Esophagus squamous epithelium (tissue), 5 donors: Measurements from ENCODE around the gene BCL2L1. TPM values are rescaled to one million over a fixed set of nuclear protein-coding genes. Genes with fewer than 3 reads are reported as not detected.
"Not testable (repeated sequence)": the region's sequence is repeated elsewhere in the genome, so short reads cannot be mapped to it uniquely, and the experiment has no call there.

ENCODE experiments used
- DNase-seq: peaks from one replicate; lab custom pipeline; 2025; lab: John Stamatoyannopoulos, UW
- H3K27ac ChIP-seq, 4 donors: fragments of 200-600 bp; sonication (generic); one replicate each; pipeline ENCODE4 v1.5.1; 2016 to 2019; ENCODE audit warnings: mild to moderate bottlenecking in 1 of 4
- H3K27me3 ChIP-seq, 4 donors: fragments of 200-600 bp; sonication (generic); 1 replicate in 3 of 4; 2 replicates in 1 of 4; pipeline versions ENCODE4 v1.5.1 to v1.6.0; 2017 to 2021; ENCODE audit warnings: antibody characterized with exemption in 1 of 4
- H3K36me3 ChIP-seq, 3 donors: fragments of 200-600 bp; sonication (generic); one replicate each; pipeline ENCODE4 v1.5.1; 2016 to 2019
- H3K4me1 ChIP-seq, 3 donors: fragments of 200-600 bp; sonication (generic); one replicate each; pipeline ENCODE4 v1.5.1; 2017 to 2019
- H3K4me3 ChIP-seq, 4 donors: fragments of 200-600 bp; sonication (generic); 1 replicate in 3 of 4; 2 replicates in 1 of 4; pipeline ENCODE4 v1.5.1; 2016 to 2019; ENCODE audit warnings: mild to moderate bottlenecking in 2 of 4, moderate library complexity in 1 of 4
- H3K9me3 ChIP-seq, 3 donors: fragments of 200-600 bp; sonication (generic); one replicate each; pipeline ENCODE4 v1.5.1; 2016 to 2019
- CTCF ChIP-seq, 6 experiments: fragments of 450-650 bp in 4 of 6; fragments of 200-600 bp in 2 of 6; sonication (generic) in 2 of 6; IDR thresholded peaks; one replicate each; pipeline ENCODE4 v1.5.1; 2016 to 2019; ENCODE audit warnings: antibody characterized with exemption in 6 of 6, mild to moderate bottlenecking in 4 of 6, moderate library complexity in 4 of 6
- POLR2A ChIP-seq, 4 donors: fragments of 450-650 bp; IDR thresholded peaks; one replicate each; pipeline ENCODE4 v1.6.1; 2017; ENCODE audit warnings: antibody characterized with exemption in 4 of 4, mild to moderate bottlenecking in 4 of 4, moderate library complexity in 3 of 4
- WGBS, 2 donors: methylation state at CpG; one replicate each; pipeline ENCODE4 v1.1.5; 2018; 5-methylcytosine and 5-hydroxymethylcytosine counted together
- intact Hi-C: fragments of 100-400 bp; cut with DNase I; formaldehyde crosslinking; loops from one replicate; pipeline ENCODE4 v1.15.0; 2022
- total RNA-seq, 4 donors: library from RNA; depleted of rRNA; stranded (reverse); fragments of >200 nt; gene quantifications; one replicate each; pipeline ENCODE4 v1.1.0, GENCODE V29; 2016
- donor health status: DM: yes; HTN: yes; CAD: no.

Gene BCL2L1
- total RNA-seq, 4 donors from 2014 or later = 65.4 to 105 (median 90.1) TPM

GRCh38 chr20:31630187-31630790 is 92.4 kb downstream of the BCL2L1 start:
- Histone ChIP-seq H3K4me3 (no peak overlapping the region), H3K36me3 (no peaks in the 10 kb centered on the region), H3K27ac (no peak overlapping the region), H3K9me3 (no peaks in the 10 kb centered on the region), H3K4me1 (no peaks in the 10 kb centered on the region), H3K27me3 (no peaks in the 10 kb centered on the region)
- DNase-seq = no peak
- 20 to 23% methylated on average over 2 of the region's 2 CpGs for whole genome bisulfite sequencing, 2 donors
- TF ChIP-seq POLR2A (IDR thresholded peaks at IDR 0.05) (no peak), CTCF (IDR thresholded peaks at IDR 0.05) (no peak)
- intact Hi-C loops = no loop called here

DNA sequence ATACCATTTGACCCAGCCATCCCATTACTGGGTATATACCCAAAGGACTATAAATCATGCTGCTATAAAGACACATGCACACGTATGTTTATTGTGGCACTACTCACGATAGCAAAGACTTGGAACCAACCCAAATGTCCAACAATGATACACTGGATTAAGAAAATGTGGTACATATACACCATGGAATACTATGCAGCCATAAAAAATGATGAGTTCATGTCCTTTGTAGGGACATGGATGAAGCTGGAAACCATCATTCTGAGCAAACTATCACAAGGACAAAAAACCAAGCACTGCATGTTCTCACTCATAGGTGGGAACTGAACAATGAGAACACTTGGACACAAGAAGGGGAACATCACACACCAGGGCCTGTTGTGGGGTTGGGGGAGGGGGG is 94.6 kb downstream of the BCL2L1 start:
- DNase-seq, H3K4me3 ChIP-seq, intact Hi-C loops, H3K27me3 ChIP-seq, H3K4me1 ChIP-seq, H3K27ac ChIP-seq, H3K9me3 ChIP-seq, H3K36me3 ChIP-seq: not testable (repeated sequence)
- 64 to 81% methylated on average over 2 of the region's 2 CpGs for WGBS, 2 donors

- H3K4me3 ChIP-seq, H3K27ac ChIP-seq, DNase-seq, H3K27me3 ChIP-seq, H3K9me3 ChIP-seq, H3K36me3 ChIP-seq, intact Hi-C loops: not testable (repeated sequence)
- 71 to 72% methylated on average over 8 of the region's 8 CpGs for WGBS, 2 donors
- peaks cover 0 to 24% (median 0%) of the 10 kb centered on the region in 3 donors for H3K4me1 ChIP-seq
Observed at GRCh38 chr20:31626534-31626933, 96.1 kb downstream of the BCL2L1 start.

- H3K9me3 ChIP-seq, DNase-seq, H3K36me3 ChIP-seq, H3K27me3 ChIP-seq, H3K4me3 ChIP-seq, intact Hi-C loops: not testable (repeated sequence)
- 96% methylated on average over 6 of the region's 6 CpGs for WGBS, 2 donors
- H3K27ac ChIP-seq = peak overlapping the region in 2 of 4 donors; percentile 40 to 44
- H3K4me1 ChIP-seq = peaks cover 0 to 24% (median 0%) of the 10 kb centered on the region in 3 donors
Observed at GRCh38 chr20:31623123-31623505, 99.6 kb downstream of the BCL2L1 start.

- H3K27ac ChIP-seq = no peak overlapping the region
- no peaks in the 10 kb centered on the region for H3K9me3 ChIP-seq
- H3K36me3 ChIP-seq = no peaks in the 10 kb centered on the region
- H3K27me3 ChIP-seq = no peaks in the 10 kb centered on the region
- no peak overlapping the region for H3K4me3 ChIP-seq
- TF ChIP-seq CTCF (IDR thresholded peaks at IDR 0.05) (no peak), POLR2A (IDR thresholded peaks at IDR 0.05) (no peak)
- H3K4me1 ChIP-seq = peaks cover 0 to 24% (median 0%) of the 10 kb centered on the region in 3 donors
- intact Hi-C loops = no loop called here
- 84 to 87% methylated on average over 3 of the region's 3 CpGs for WGBS, 2 donors
- no peak for DNase-seq
Observed at GRCh38 chr20:31620246-31620645, 102.4 kb downstream of the BCL2L1 start.

GRCh38 chr20:31617432-31618104 is 105.1 kb downstream of the BCL2L1 start:
- WGBS, 2 donors = 66 to 67% methylated on average over 5 to 6 of the region's 6 CpGs
- H3K27me3 ChIP-seq = no peaks in the 10 kb centered on the region
- intact Hi-C loops = no loop called here
- H3K27ac ChIP-seq = no peak overlapping the region
- peaks cover 1 to 18% (median 2%) of the 10 kb centered on the region in 3 donors for H3K4me1 ChIP-seq
- no peak overlapping the region for H3K4me3 ChIP-seq
- no peaks in the 10 kb centered on the region for H3K36me3 ChIP-seq
- H3K9me3 ChIP-seq = no peaks in the 10 kb centered on the region
- no peak for DNase-seq
- TF ChIP-seq POLR2A (IDR thresholded peaks at IDR 0.05) (no peak), CTCF (IDR thresholded peaks at IDR 0.05) (no peak)
